ENCODE measurements around the gene NELL1. TPM values are rescaled to one million over a fixed set of nuclear protein-coding genes. Genes with fewer than 3 reads are reported as not detected.
"Not testable (repeated sequence)": the region's sequence is repeated elsewhere in the genome, so short reads cannot be mapped to it uniquely, and the experiment has no call there.

NELL1 gene
- total and polyA plus RNA-seq, 4 donors = 0.05 to 0.31 (median 0.12) TPM; not detected in 1

DNA sequence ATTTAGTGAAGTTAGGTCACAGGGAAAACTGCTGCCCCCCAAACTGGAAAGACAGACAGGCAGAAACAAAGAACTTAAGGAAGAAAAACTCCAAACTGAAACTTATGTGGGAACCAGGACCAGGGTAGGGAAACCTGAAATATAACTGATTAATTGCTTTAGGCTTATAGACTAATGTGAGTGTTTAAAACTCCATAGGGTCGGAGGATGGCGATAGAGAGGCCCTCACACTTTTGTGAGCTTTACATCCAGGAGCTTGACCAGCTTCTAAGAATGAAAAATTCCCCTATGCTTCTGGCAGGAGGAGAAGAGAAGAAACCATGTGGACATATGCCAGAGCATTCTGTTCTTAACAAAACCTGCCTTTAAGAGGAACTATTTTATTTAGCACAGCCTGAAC lies 598.6 kb downstream of the NELL1 start:
- no peak overlapping the region for H3K4me3 ChIP-seq
- H3K9me3 ChIP-seq (ENCODE audit: control insufficient read depth in 4 of 4, insufficient read depth in 3 of 4, low read length in 3 of 4) = peaks cover 0 to 2% (median 0%) of the 10 kb centered on the region in 4 donors
- no peaks in the 10 kb centered on the region for H3K36me3 ChIP-seq (ENCODE audit: control insufficient read depth in 4 of 4, insufficient read depth in 4 of 4, low read length in 4 of 4)
- ATAC-seq (ENCODE audit: insufficient read depth, low FRiP score) = no peak
- no peak for DNase-seq
- H3K27me3 ChIP-seq (ENCODE audit: control insufficient read depth in 3 of 3, insufficient read depth in 3 of 3, low read length in 2 of 3) = no peaks in the 10 kb centered on the region
- WGBS, 2 donors = 64 to 71% methylated on average over 2 of the region's 2 CpGs
- no peaks in the 10 kb centered on the region for H3K4me1 ChIP-seq (ENCODE audit: control insufficient read depth in 5 of 5, insufficient read depth in 5 of 5, low read length in 5 of 5)
- H3K9ac ChIP-seq (ENCODE audit: insufficient read depth in 1 of 2, low read length in 2 of 2) = no peak overlapping the region
- no peak overlapping the region for H3K27ac ChIP-seq (ENCODE audit: low read depth in 1 of 2, low read length in 1 of 2)
- TF ChIP-seq, protein P1, sequence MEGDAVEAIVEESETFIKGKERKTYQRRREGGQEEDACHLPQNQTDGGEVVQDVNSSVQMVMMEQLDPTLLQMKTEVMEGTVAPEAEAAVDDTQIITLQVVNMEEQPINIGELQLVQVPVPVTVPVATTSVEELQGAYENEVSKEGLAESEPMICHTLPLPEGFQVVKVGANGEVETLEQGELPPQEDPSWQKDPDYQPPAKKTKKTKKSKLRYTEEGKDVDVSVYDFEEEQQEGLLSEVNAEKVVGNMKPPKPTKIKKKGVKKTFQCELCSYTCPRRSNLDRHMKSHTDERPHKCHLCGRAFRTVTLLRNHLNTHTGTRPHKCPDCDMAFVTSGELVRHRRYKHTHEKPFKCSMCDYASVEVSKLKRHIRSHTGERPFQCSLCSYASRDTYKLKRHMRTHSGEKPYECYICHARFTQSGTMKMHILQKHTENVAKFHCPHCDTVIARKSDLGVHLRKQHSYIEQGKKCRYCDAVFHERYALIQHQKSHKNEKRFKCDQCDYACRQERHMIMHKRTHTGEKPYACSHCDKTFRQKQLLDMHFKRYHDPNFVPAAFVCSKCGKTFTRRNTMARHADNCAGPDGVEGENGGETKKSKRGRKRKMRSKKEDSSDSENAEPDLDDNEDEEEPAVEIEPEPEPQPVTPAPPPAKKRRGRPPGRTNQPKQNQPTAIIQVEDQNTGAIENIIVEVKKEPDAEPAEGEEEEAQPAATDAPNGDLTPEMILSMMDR (IDR thresholded peaks at IDR 0.05; ENCODE audit: control extremely low read depth, extremely low read depth) = no peak

DNA sequence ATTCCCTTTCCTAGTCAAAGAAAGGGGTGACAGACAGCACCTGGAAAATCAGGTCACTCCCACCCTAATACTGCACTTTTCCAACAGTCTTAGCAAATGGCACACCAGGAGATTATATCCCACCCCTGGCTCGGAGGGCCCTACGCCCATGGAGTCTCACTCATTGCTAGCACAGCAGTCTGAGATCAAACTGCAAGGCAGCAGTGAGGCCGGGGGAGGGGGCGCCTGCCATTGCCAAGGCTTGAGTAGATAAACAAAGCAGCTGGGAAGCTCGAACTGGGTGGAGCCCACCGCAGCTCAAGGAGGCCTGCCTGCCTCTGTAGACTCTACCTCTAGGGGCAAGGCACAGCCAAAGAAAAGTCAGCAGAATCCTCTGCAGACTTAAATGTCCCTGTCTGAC lies 602.8 kb downstream of the NELL1 start:
- not testable (repeated sequence) for H3K27me3 ChIP-seq (ENCODE audit: control insufficient read depth in 3 of 3, insufficient read depth in 3 of 3, low read length in 2 of 3); H3K4me3 ChIP-seq; H3K4me1 ChIP-seq (ENCODE audit: control insufficient read depth in 5 of 5, insufficient read depth in 5 of 5, low read length in 5 of 5); H3K27ac ChIP-seq (ENCODE audit: low read depth in 1 of 2, low read length in 1 of 2); H3K36me3 ChIP-seq (ENCODE audit: control insufficient read depth in 4 of 4, insufficient read depth in 4 of 4, low read length in 4 of 4); DNase-seq; H3K9me3 ChIP-seq (ENCODE audit: control insufficient read depth in 4 of 4, insufficient read depth in 3 of 4, low read length in 3 of 4); H3K9ac ChIP-seq (ENCODE audit: insufficient read depth in 1 of 2, low read length in 2 of 2); ATAC-seq (ENCODE audit: insufficient read depth, low FRiP score)
- WGBS, 2 donors = 78 to 84% methylated on average over 6 of the region's 6 CpGs

DNA sequence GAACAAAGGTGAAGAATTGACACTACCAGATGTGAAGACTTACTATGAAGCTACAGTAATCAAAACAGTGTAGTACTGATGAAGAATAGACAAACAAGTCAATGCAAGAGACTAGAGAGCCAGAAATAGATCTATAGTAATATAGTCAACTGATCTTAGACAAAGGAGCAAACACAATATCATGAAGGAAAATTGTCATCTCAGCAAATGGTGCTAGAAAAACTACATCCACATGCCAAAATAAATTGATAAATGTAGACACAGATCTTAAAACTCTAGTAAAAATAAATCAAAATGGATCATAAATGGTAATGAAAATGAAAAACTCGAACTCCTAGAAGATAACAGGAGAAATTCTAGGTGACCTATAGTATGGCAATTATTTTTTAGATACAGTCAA lies 609.5 kb downstream of the NELL1 start:
- peaks cover 0 to 3% (median 0%) of the 10 kb centered on the region in 4 donors for H3K9me3 ChIP-seq (ENCODE audit: control insufficient read depth in 4 of 4, insufficient read depth in 3 of 4, low read length in 3 of 4)

DNA sequence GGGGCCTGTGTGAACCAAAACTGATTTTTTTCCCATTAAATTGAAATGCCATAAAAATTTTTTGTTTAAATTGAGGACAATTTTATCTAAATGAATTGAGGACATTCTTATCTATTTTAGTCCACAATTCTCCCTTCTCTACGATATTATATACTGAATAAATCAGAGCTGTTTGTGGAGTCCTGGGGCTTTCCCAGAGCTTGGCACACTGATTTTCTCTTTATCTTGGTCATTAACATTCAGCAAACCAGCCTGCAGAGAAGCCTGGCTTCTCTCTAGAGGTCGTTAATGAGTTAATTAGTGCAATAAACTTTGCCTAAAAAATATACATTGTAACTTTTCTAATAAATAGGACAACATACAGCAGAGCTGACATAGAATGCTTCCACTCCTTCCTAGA lies 615.7 kb downstream of the NELL1 start:
- H3K9ac ChIP-seq (ENCODE audit: insufficient read depth in 1 of 2, low read length in 2 of 2) = no peak overlapping the region
- H3K27me3 ChIP-seq (ENCODE audit: control insufficient read depth in 3 of 3, insufficient read depth in 3 of 3, low read length in 2 of 3) = no peaks in the 10 kb centered on the region
- TF ChIP-seq, protein P1 (IDR thresholded peaks at IDR 0.05; ENCODE audit: control extremely low read depth, extremely low read depth) = no peak
- H3K36me3 ChIP-seq (ENCODE audit: control insufficient read depth in 4 of 4, insufficient read depth in 4 of 4, low read length in 4 of 4) = no peaks in the 10 kb centered on the region
- no peak overlapping the region for H3K27ac ChIP-seq (ENCODE audit: low read depth in 1 of 2, low read length in 1 of 2)
- ATAC-seq (ENCODE audit: insufficient read depth, low FRiP score) (no peak), DNase-seq (no peak)
- no peak overlapping the region for H3K4me3 ChIP-seq
- 40 to 52% methylated on average over 2 of the region's 2 CpGs for WGBS, 2 donors
- no peaks in the 10 kb centered on the region for H3K4me1 ChIP-seq (ENCODE audit: control insufficient read depth in 5 of 5, insufficient read depth in 5 of 5, low read length in 5 of 5)
- peaks cover 0 to 2% (median 0%) of the 10 kb centered on the region in 4 donors for H3K9me3 ChIP-seq (ENCODE audit: control insufficient read depth in 4 of 4, insufficient read depth in 3 of 4, low read length in 3 of 4)

More for the DNA sequence above, 609.5 kb downstream of the NELL1 start:
- no peak overlapping the region for H3K4me3 ChIP-seq
- H3K27ac ChIP-seq (ENCODE audit: low read depth in 1 of 2, low read length in 1 of 2) = no peak overlapping the region
- DNase-seq (no peak), ATAC-seq (ENCODE audit: insufficient read depth, low FRiP score) (no peak)
- 72 to 80% methylated on average over 1 of the region's 1 CpG for WGBS, 2 donors
- H3K27me3 ChIP-seq (ENCODE audit: control insufficient read depth in 3 of 3, insufficient read depth in 3 of 3, low read length in 2 of 3) = no peaks in the 10 kb centered on the region
- TF ChIP-seq, protein P1 (IDR thresholded peaks at IDR 0.05; ENCODE audit: control extremely low read depth, extremely low read depth) = no peak
- no peaks in the 10 kb centered on the region for H3K36me3 ChIP-seq (ENCODE audit: control insufficient read depth in 4 of 4, insufficient read depth in 4 of 4, low read length in 4 of 4)
- no peaks in the 10 kb centered on the region for H3K4me1 ChIP-seq (ENCODE audit: control insufficient read depth in 5 of 5, insufficient read depth in 5 of 5, low read length in 5 of 5)
- H3K9ac ChIP-seq (ENCODE audit: insufficient read depth in 1 of 2, low read length in 2 of 2) = no peak overlapping the region
